Mammary epithelial cell (primary cell): ENCODE measurements around the gene AP5B1.

Experiments used
- CTCF ChIP-seq, 2 donors: IDR thresholded peaks in 1 of 2; conservative IDR thresholded peaks in 1 of 2; 2 replicates each; pipeline ENCODE4 v1.5.1; 2011 to 2012; ENCODE audit warnings: inconsistent platforms in 2 of 2, low read length in 2 of 2, mild to moderate bottlenecking in 2 of 2, control low read depth in 1 of 2, low read depth in 1 of 2; ENCODE audit not compliant: insufficient read depth in 1 of 2; ENCODE audit errors: extremely low read depth in 1 of 2
- EZH2 ChIP-seq: IDR thresholded peaks from 2 replicates; pipeline ENCODE4 v1.6.1; 2012; ENCODE audit warnings: low read length, inconsistent platforms, borderline replicate concordance

DNA sequence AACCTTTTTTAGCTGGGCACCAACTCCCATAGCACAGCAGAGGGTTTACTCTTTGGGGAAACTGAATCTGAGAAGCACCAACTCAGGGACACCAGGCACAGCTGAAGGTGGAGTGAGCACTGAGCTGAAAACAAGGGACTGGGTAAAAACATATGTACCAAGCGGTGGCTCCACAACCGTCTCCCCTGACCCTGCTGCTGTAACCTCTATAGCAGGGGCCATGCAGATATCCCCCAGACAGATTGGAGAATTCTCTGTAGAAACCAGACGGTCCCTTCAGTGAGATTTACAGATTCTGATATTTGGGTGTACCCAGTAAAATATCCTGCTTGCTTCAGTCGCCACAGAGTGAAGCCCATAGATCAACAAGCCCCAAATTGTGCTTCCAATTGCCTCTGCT, 48.7 kb upstream of the AP5B1 start:
- TF ChIP-seq CTCF (conservative IDR thresholded peaks at IDR 0.05 in 1 of 2, IDR thresholded peaks at IDR 0.05 in 1 of 2; ENCODE audit: extremely low read depth in 1 of 2, insufficient read depth in 1 of 2, low read depth in 1 of 2, low read length in 2 of 2) (no peak), EZH2 (no peak)
